ENCODE data around the gene OCIAD2.
"Not testable (repeated sequence)": the region's sequence is repeated elsewhere in the genome, so short reads cannot be mapped to it uniquely, and the experiment has no call there.

The OCIAD2 gene

DNA sequence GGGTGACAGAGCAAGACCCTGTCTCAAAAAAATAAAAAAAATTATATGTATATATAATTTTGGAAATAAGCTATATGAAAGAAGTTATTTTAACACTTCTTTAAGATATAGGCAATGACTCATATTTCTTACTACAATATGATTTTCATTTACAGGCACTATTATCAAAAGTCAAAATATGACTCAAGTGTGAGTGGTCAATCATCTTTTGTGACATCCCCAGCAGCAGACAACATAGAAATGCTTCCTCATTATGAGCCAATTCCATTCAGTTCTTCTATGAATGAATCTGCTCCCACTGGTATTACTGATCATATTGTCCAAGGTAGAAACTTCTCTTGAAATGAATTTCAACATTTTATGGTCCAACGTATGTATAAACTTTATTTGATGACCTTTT, 54.9 kb downstream of the OCIAD2 start:
- H3K27ac ChIP-seq (ENCODE audit: low read length) = no peak overlapping the region
- no peak overlapping the region for H3K4me3 ChIP-seq (ENCODE audit: low read length)
- no peaks in the 10 kb centered on the region for H3K4me1 ChIP-seq (ENCODE audit: insufficient read depth, low read length)
- peaks cover 88% of the 10 kb centered on the region for H3K36me3 ChIP-seq (ENCODE audit: insufficient read depth, low read depth, low read length)
- no peaks in the 10 kb centered on the region for H3K9me3 ChIP-seq (ENCODE audit: insufficient read depth, low read depth, low read length)
- H3K9ac ChIP-seq (ENCODE audit: low read depth, low read length) = no peak overlapping the region
- no peaks in the 10 kb centered on the region for H3K27me3 ChIP-seq (ENCODE audit: insufficient read depth, low read length)

GRCh38 chr4:48848799-48849198, 57.8 kb downstream of the OCIAD2 start:
- not testable (repeated sequence) for H3K9me3 ChIP-seq (ENCODE audit: insufficient read depth, low read depth, low read length); H3K4me1 ChIP-seq (ENCODE audit: insufficient read depth, low read length)
- H3K36me3 ChIP-seq (ENCODE audit: insufficient read depth, low read depth, low read length) = peaks cover 93% of the 10 kb centered on the region

DNA sequence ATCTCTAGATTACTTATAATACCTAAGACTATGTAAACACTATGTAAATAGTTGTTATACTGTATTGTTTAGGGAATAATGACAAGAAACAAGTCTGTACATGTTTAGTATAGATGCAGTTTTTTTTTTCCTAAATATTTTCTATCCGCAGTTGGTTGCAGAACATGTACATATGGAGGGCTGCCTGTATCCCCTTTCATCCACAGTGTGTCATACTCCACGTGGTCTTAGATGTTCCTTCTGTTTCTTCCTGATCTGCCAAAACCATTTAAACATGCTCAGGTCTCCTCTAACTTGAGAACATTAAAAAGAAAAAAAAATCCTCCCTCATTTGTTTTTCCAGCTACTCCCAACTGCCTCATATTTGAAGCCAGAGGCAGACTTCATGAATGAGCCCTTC, 61.7 kb downstream of the OCIAD2 start:
- peaks cover 97% of the 10 kb centered on the region for H3K36me3 ChIP-seq (ENCODE audit: insufficient read depth, low read depth, low read length)
- H3K4me1 ChIP-seq (ENCODE audit: insufficient read depth, low read length) = no peaks in the 10 kb centered on the region
- no peak overlapping the region for H3K9ac ChIP-seq (ENCODE audit: low read depth, low read length)
- no peaks in the 10 kb centered on the region for H3K9me3 ChIP-seq (ENCODE audit: insufficient read depth, low read depth, low read length)
- H3K4me3 ChIP-seq (ENCODE audit: low read length) = no peak overlapping the region
- no peaks in the 10 kb centered on the region for H3K27me3 ChIP-seq (ENCODE audit: insufficient read depth, low read length)
- no peak overlapping the region for H3K27ac ChIP-seq (ENCODE audit: low read length)

More at GRCh38 chr4:48848799-48849198, 57.8 kb downstream of the OCIAD2 start:
- H3K4me3 ChIP-seq (ENCODE audit: low read length); H3K9ac ChIP-seq (ENCODE audit: low read depth, low read length); H3K27ac ChIP-seq (ENCODE audit: low read length); H3K27me3 ChIP-seq (ENCODE audit: insufficient read depth, low read length): not testable (repeated sequence)

GRCh38 chr4:48841045-48841827, 65.3 kb downstream of the OCIAD2 start:
- Histone ChIP-seq H3K4me1 (ENCODE audit: insufficient read depth, low read length) (no peaks in the 10 kb centered on the region), H3K27me3 (ENCODE audit: insufficient read depth, low read length) (no peaks in the 10 kb centered on the region), H3K4me3 (ENCODE audit: low read length) (no peak overlapping the region), H3K9me3 (ENCODE audit: insufficient read depth, low read depth, low read length) (no peaks in the 10 kb centered on the region), H3K9ac (ENCODE audit: low read depth, low read length) (no peak overlapping the region), H3K36me3 (ENCODE audit: insufficient read depth, low read depth, low read length) (peaks cover 100% of the 10 kb centered on the region), H3K27ac (ENCODE audit: low read length) (no peak overlapping the region)

DNA sequence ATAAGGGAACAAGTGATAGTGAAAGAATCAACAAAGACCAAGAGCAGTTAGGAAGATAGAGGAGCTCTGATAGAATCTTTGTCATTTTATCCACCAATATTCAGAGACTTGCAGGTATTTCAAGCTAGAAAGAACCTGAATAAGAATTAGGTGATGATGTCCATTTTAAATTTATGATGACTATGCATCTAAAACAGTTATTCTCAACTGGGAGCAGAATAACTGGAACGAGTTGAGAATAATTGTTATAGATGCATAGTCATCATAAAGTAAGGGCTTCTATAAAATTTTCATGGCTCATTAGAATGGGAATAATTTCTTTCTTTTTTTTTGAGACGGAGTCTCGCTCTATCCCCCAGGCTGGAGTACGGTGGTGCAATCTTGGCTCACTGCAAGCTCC, 69.9 kb downstream of the OCIAD2 start:
- no peak overlapping the region for H3K4me3 ChIP-seq (ENCODE audit: low read length)
- peaks cover 93% of the 10 kb centered on the region for H3K36me3 ChIP-seq (ENCODE audit: insufficient read depth, low read depth, low read length)
- H3K27me3 ChIP-seq (ENCODE audit: insufficient read depth, low read length) = no peaks in the 10 kb centered on the region
- no peak overlapping the region for H3K27ac ChIP-seq (ENCODE audit: low read length)
- H3K4me1 ChIP-seq (ENCODE audit: insufficient read depth, low read length) = peaks cover 6% of the 10 kb centered on the region; the same call in 1 of the 2 replicates
- H3K9ac ChIP-seq (ENCODE audit: low read depth, low read length) = no peak overlapping the region
- no peaks in the 10 kb centered on the region for H3K9me3 ChIP-seq (ENCODE audit: insufficient read depth, low read depth, low read length)

Measured in iPS-20b (cell line).